SK-N-SH treated with all-trans-retinoic acid at 6 μM for 48 hours (cell line): Measurements from ENCODE around the gene SMIM29.

Source experiments
- CREB5 ChIP-seq: fragments of 250-450 bp; sonication (Bioruptor Pico); IDR thresholded peaks from 2 replicates; pipeline ENCODE4 v1.5.1; 2020; ENCODE audit warnings: low read depth, mild to moderate bottlenecking, moderate library complexity
- CSDC2 ChIP-seq: fragments of 250-450 bp; sonication (Bioruptor Pico); IDR thresholded peaks from 2 replicates; pipeline ENCODE4 v1.5.0; 2020; ENCODE audit warnings: mild to moderate bottlenecking, moderate library complexity
- PATZ1 ChIP-seq: fragments of 250-450 bp; sonication (Bioruptor Pico); IDR thresholded peaks from 2 replicates; pipeline ENCODE4 v1.8.0; 2020; ENCODE audit warnings: mild to moderate bottlenecking, moderate library complexity, borderline replicate concordance
- SNAI2 ChIP-seq: fragments of 250-450 bp; sonication (Bioruptor Pico); IDR thresholded peaks from 2 replicates; pipeline ENCODE4 v1.5.0; 2020; ENCODE audit warnings: mild to moderate bottlenecking, moderate library complexity
- TCF4 ChIP-seq: fragments of 250-450 bp; sonication (Bioruptor Pico); IDR thresholded peaks from 2 replicates; pipeline ENCODE4 v1.8.0; 2021; ENCODE audit warnings: mild to moderate bottlenecking, moderate library complexity, borderline replicate concordance
- ZC3H10 ChIP-seq: fragments of 250-450 bp; sonication (Bioruptor Pico); IDR thresholded peaks from 2 replicates; pipeline ENCODE4 v1.5.1; 2021; ENCODE audit warnings: mild to moderate bottlenecking, moderate library complexity
- ZFP30 ChIP-seq: fragments of 450-650 bp; formaldehyde crosslinking; IDR thresholded peaks from 2 replicates; pipeline ENCODE4 v1.5.0; 2022; ENCODE audit warnings: mild to moderate bottlenecking, moderate library complexity
- ZNF565 ChIP-seq: fragments of 450-650 bp; formaldehyde crosslinking; conservative IDR thresholded peaks from 2 replicates; pipeline ENCODE4 v1.5.0; 2020; ENCODE audit warnings: low read depth, mild to moderate bottlenecking, moderate library complexity
- ZNF70 ChIP-seq: fragments of 450-650 bp; formaldehyde crosslinking; IDR thresholded peaks from 2 replicates; pipeline ENCODE4 v1.5.0; 2020; ENCODE audit warnings: mild to moderate bottlenecking, moderate library complexity
- ZNF8 ChIP-seq: fragments of 450-650 bp; formaldehyde crosslinking; IDR thresholded peaks from 2 replicates; pipeline ENCODE4 v1.5.0; 2020; ENCODE audit warnings: mild to moderate bottlenecking, moderate library complexity
- TF ChIP-seq, protein P1 (sequence below): fragments of 250-450 bp; sonication (Bioruptor Pico); IDR thresholded peaks from 2 replicates; pipeline ENCODE4 v1.5.1; 2021; ENCODE audit warnings: mild to moderate bottlenecking, moderate library complexity

DNA sequence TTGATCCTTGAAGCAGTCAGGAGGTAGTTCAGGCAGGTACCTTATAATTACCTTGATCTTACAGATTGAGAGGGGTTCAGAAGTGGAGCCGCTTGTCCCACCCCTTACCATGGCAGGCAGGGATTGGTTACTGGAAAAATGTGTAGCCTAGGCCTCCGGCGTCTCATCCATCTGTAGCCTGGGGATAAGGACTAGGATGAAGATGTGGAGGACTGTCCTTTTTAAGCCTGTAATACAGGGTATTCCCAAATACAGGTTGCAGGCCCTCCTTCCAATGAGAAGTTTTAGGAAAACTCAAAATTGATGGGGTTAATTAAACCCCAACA, 9.3 kb downstream of the SMIM29 start:
- no peak for TF ChIP-seq PATZ1
- no peak for TF ChIP-seq ZC3H10
- no peak for TF ChIP-seq CREB5
- TF ChIP-seq ZNF70 (CRISPR knock-in tag): no peak
- TF ChIP-seq TCF4 (CRISPR knock-in tag): no peak
- TF ChIP-seq ZFP30: no peak
- no peak for TF ChIP-seq ZNF565 (CRISPR knock-in tag)
- TF ChIP-seq ZNF8 (CRISPR knock-in tag): no peak
- no peak for TF ChIP-seq CSDC2 (CRISPR knock-in tag)
- TF ChIP-seq SNAI2 (CRISPR knock-in tag): no peak
- TF ChIP-seq, protein P1, sequence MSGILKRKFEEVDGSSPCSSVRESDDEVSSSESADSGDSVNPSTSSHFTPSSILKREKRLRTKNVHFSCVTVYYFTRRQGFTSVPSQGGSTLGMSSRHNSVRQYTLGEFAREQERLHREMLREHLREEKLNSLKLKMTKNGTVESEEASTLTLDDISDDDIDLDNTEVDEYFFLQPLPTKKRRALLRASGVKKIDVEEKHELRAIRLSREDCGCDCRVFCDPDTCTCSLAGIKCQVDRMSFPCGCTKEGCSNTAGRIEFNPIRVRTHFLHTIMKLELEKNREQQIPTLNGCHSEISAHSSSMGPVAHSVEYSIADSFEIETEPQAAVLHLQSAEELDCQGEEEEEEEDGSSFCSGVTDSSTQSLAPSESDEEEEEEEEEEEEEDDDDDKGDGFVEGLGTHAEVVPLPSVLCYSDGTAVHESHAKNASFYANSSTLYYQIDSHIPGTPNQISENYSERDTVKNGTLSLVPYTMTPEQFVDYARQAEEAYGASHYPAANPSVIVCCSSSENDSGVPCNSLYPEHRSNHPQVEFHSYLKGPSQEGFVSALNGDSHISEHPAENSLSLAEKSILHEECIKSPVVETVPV (CRISPR knock-in tag): no peak
